ENCODE results near the gene SPTAN1.

The SPTAN1 gene

DNA sequence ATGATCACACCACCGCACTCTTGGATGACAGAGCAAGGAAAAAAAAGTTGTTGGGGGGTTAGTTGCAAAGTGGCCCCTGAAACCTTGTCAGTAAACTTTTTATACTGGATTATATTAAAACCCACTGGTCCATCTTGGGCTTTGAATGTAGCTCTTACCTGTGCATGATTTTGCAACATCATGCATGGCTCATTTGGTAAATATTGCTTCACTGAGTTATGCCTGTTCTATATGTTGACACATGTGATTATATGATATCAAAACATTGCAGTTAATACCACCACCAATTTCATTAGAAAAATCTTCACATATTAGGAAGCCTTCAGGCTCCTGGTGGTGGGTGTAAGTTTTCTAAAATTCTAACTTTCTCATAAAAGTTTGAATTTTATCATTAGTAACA is 62.3 kb downstream of the SPTAN1 start:
- ATAC-seq = no peak
- TF ChIP-seq ZC3H10 (CRISPR knock-in tag; IDR thresholded peaks at IDR 0.05) = no peak
- no peak for TF ChIP-seq ARNTL (CRISPR knock-in tag; IDR thresholded peaks at IDR 0.05; ENCODE audit: borderline replicate concordance, low read depth)
- TF ChIP-seq GLIS3 (CRISPR knock-in tag; IDR thresholded peaks at IDR 0.05) = no peak
- no peak for TF ChIP-seq ZNF70 (CRISPR knock-in tag; IDR thresholded peaks at IDR 0.05)
- TF ChIP-seq SNAI2 (CRISPR knock-in tag; IDR thresholded peaks at IDR 0.05) = no peak

DNA sequence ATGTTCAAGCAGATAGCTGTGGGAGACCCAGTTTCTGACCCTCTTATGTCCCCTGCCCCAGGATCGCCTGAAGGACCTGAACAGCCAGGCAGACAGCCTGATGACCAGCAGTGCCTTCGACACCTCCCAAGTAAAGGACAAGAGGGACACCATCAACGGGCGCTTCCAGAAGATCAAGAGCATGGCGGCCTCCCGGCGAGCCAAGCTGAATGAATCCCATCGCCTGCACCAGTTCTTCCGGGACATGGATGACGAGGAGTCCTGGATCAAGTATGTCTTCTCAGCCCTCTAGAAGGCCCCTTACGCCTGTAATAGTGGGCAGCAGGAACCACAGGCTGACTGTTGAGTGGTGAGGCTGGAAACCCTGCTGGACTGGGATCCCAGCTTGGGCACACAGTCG is 63.2 kb downstream of the SPTAN1 start:
- TF ChIP-seq GLIS3 (CRISPR knock-in tag; IDR thresholded peaks at IDR 0.05) (no peak), SNAI2 (CRISPR knock-in tag; IDR thresholded peaks at IDR 0.05) (no peak), OSR1 (CRISPR knock-in tag; IDR thresholded peaks at IDR 0.05) (no peak), ZFP3 (CRISPR knock-in tag; IDR thresholded peaks at IDR 0.05) (no peak), ZNF70 (CRISPR knock-in tag; IDR thresholded peaks at IDR 0.05) (no peak), ZNF8 (CRISPR knock-in tag; IDR thresholded peaks at IDR 0.05) (no peak), PPARA (CRISPR knock-in tag; IDR thresholded peaks at IDR 0.05; ENCODE audit: borderline replicate concordance) (no peak), ISL1 (CRISPR knock-in tag; IDR thresholded peaks at IDR 0.05) (no peak), ARNTL (CRISPR knock-in tag; IDR thresholded peaks at IDR 0.05; ENCODE audit: borderline replicate concordance, low read depth) (no peak)
- TF ChIP-seq, protein P1, sequence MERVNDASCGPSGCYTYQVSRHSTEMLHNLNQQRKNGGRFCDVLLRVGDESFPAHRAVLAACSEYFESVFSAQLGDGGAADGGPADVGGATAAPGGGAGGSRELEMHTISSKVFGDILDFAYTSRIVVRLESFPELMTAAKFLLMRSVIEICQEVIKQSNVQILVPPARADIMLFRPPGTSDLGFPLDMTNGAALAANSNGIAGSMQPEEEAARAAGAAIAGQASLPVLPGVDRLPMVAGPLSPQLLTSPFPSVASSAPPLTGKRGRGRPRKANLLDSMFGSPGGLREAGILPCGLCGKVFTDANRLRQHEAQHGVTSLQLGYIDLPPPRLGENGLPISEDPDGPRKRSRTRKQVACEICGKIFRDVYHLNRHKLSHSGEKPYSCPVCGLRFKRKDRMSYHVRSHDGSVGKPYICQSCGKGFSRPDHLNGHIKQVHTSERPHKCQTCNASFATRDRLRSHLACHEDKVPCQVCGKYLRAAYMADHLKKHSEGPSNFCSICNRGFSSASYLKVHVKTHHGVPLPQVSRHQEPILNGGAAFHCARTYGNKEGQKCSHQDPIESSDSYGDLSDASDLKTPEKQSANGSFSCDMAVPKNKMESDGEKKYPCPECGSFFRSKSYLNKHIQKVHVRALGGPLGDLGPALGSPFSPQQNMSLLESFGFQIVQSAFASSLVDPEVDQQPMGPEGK (CRISPR knock-in tag; IDR thresholded peaks at IDR 0.05; ENCODE audit: borderline replicate concordance) = no peak
- ATAC-seq = no peak

DNA sequence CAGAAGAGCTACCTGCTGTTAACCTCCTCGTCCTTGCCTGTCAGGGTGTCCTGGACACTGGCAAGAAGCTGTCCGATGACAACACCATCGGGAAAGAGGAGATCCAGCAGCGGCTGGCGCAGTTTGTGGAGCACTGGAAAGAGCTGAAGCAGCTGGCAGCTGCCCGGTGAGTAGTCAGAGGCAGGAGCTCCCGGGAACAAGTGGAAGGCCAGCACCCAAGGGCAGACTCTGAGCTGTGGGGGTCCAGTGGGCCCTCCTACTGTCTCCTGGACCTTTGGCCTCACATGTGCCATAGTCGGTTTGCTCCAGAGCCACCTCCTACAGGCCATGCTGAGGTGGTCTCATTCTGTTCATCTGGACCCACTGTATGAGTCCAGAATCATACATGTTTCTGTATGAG is 65.6 kb downstream of the SPTAN1 start:
- TF ChIP-seq ZNF565 (CRISPR knock-in tag; conservative IDR thresholded peaks at IDR 0.05; ENCODE audit: low read depth) (no peak), ARNTL (CRISPR knock-in tag; IDR thresholded peaks at IDR 0.05; ENCODE audit: borderline replicate concordance, low read depth) (no peak), ZFP30 (CRISPR knock-in tag; IDR thresholded peaks at IDR 0.05) (no peak)
- no peak for ATAC-seq

DNA sequence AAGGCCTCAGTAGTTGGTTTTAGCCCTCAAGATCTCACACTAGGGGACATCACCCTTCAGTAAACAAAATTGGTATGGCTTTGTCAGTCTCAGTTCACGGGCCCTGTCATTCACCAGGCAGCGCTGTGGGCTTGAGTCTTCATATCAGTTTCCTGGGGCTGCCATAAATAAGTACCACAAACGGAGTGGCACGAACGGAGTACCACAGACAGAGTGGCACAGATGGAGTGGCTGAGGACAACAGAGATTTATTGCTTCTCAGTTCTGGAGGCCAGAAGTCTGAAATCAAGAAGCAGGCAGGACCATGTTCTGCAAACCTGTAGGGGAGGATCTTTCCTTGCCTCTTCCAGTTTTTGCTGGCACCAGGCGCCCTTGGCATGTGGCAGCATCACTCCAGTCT is 66.7 kb downstream of the SPTAN1 start:
- ATAC-seq = no peak
- no peak for TF ChIP-seq TCF4 (CRISPR knock-in tag; IDR thresholded peaks at IDR 0.05; ENCODE audit: borderline replicate concordance)
- TF ChIP-seq ZNF70 (CRISPR knock-in tag; IDR thresholded peaks at IDR 0.05) = no peak
- TF ChIP-seq ZNF8 (CRISPR knock-in tag; IDR thresholded peaks at IDR 0.05) = no peak
- TF ChIP-seq, protein P1 (CRISPR knock-in tag; IDR thresholded peaks at IDR 0.05; ENCODE audit: borderline replicate concordance) = no peak
- TF ChIP-seq, protein P2, sequence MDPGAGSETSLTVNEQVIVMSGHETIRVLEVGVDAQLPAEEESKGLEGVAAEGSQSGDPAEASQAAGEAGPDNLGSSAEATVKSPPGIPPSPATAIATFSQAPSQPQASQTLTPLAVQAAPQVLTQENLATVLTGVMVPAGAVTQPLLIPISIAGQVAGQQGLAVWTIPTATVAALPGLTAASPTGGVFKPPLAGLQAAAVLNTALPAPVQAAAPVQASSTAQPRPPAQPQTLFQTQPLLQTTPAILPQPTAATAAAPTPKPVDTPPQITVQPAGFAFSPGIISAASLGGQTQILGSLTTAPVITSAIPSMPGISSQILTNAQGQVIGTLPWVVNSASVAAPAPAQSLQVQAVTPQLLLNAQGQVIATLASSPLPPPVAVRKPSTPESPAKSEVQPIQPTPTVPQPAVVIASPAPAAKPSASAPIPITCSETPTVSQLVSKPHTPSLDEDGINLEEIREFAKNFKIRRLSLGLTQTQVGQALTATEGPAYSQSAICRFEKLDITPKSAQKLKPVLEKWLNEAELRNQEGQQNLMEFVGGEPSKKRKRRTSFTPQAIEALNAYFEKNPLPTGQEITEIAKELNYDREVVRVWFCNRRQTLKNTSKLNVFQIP (CRISPR knock-in tag; IDR thresholded peaks at IDR 0.05; ENCODE audit: borderline replicate concordance, low read depth) = no peak
- TF ChIP-seq ZFP3 (CRISPR knock-in tag; IDR thresholded peaks at IDR 0.05) = no peak
- TF ChIP-seq, protein P3, sequence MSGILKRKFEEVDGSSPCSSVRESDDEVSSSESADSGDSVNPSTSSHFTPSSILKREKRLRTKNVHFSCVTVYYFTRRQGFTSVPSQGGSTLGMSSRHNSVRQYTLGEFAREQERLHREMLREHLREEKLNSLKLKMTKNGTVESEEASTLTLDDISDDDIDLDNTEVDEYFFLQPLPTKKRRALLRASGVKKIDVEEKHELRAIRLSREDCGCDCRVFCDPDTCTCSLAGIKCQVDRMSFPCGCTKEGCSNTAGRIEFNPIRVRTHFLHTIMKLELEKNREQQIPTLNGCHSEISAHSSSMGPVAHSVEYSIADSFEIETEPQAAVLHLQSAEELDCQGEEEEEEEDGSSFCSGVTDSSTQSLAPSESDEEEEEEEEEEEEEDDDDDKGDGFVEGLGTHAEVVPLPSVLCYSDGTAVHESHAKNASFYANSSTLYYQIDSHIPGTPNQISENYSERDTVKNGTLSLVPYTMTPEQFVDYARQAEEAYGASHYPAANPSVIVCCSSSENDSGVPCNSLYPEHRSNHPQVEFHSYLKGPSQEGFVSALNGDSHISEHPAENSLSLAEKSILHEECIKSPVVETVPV (CRISPR knock-in tag; IDR thresholded peaks at IDR 0.05) = no peak
- TF ChIP-seq ZNF565 (CRISPR knock-in tag; conservative IDR thresholded peaks at IDR 0.05; ENCODE audit: low read depth) = no peak
- TF ChIP-seq, protein P4, sequence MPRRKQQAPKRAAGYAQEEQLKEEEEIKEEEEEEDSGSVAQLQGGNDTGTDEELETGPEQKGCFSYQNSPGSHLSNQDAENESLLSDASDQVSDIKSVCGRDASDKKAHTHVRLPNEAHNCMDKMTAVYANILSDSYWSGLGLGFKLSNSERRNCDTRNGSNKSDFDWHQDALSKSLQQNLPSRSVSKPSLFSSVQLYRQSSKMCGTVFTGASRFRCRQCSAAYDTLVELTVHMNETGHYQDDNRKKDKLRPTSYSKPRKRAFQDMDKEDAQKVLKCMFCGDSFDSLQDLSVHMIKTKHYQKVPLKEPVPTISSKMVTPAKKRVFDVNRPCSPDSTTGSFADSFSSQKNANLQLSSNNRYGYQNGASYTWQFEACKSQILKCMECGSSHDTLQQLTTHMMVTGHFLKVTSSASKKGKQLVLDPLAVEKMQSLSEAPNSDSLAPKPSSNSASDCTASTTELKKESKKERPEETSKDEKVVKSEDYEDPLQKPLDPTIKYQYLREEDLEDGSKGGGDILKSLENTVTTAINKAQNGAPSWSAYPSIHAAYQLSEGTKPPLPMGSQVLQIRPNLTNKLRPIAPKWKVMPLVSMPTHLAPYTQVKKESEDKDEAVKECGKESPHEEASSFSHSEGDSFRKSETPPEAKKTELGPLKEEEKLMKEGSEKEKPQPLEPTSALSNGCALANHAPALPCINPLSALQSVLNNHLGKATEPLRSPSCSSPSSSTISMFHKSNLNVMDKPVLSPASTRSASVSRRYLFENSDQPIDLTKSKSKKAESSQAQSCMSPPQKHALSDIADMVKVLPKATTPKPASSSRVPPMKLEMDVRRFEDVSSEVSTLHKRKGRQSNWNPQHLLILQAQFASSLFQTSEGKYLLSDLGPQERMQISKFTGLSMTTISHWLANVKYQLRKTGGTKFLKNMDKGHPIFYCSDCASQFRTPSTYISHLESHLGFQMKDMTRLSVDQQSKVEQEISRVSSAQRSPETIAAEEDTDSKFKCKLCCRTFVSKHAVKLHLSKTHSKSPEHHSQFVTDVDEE (CRISPR knock-in tag; IDR thresholded peaks at IDR 0.05) = no peak
- no peak for TF ChIP-seq ZC3H10 (CRISPR knock-in tag; IDR thresholded peaks at IDR 0.05)
- no peak for TF ChIP-seq ZFP30 (CRISPR knock-in tag; IDR thresholded peaks at IDR 0.05)
- TF ChIP-seq ESRRG (CRISPR knock-in tag; IDR thresholded peaks at IDR 0.05) = no peak
- TF ChIP-seq OSR1 (CRISPR knock-in tag; IDR thresholded peaks at IDR 0.05) = no peak

All from SK-N-SH treated with all-trans-retinoic acid at 6 μM for 48 hours (cell line).